ENCODE results near the gene DEGS2. TPM values are rescaled to one million over a fixed set of nuclear protein-coding genes. Genes with fewer than 3 reads are reported as not detected.

Gene DEGS2
- total and polyA plus RNA-seq, 2 experiments from 2014 or later = 0.63 to 2.2 TPM

DNA sequence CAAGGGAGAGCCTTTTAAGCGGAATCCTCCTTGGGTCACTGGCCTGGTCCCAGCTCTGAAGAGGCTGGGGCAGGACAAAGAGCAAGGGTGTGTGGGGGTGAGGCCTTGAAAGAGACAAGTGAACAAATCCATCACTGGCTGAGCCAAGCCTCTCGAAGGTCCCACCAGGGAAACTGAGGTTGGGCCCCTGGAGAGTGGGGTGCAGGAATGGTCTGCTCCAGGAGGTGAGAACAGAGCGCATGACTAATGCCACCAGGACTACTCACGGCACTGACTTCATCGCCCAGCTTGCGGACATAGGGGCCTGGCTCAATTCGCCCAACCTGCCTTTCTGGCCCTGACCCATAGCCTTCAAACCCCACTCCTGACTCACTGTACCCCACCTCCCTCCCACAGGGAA is 19.2 kb upstream of the DEGS2 start (continued):
- TF ChIP-seq, protein P1, sequence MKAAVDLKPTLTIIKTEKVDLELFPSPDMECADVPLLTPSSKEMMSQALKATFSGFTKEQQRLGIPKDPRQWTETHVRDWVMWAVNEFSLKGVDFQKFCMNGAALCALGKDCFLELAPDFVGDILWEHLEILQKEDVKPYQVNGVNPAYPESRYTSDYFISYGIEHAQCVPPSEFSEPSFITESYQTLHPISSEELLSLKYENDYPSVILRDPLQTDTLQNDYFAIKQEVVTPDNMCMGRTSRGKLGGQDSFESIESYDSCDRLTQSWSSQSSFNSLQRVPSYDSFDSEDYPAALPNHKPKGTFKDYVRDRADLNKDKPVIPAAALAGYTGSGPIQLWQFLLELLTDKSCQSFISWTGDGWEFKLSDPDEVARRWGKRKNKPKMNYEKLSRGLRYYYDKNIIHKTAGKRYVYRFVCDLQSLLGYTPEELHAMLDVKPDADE (IDR thresholded peaks at IDR 0.05) = no peak
- TF ChIP-seq, protein P2, sequence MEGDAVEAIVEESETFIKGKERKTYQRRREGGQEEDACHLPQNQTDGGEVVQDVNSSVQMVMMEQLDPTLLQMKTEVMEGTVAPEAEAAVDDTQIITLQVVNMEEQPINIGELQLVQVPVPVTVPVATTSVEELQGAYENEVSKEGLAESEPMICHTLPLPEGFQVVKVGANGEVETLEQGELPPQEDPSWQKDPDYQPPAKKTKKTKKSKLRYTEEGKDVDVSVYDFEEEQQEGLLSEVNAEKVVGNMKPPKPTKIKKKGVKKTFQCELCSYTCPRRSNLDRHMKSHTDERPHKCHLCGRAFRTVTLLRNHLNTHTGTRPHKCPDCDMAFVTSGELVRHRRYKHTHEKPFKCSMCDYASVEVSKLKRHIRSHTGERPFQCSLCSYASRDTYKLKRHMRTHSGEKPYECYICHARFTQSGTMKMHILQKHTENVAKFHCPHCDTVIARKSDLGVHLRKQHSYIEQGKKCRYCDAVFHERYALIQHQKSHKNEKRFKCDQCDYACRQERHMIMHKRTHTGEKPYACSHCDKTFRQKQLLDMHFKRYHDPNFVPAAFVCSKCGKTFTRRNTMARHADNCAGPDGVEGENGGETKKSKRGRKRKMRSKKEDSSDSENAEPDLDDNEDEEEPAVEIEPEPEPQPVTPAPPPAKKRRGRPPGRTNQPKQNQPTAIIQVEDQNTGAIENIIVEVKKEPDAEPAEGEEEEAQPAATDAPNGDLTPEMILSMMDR (conservative IDR thresholded peaks at IDR 0.05; ENCODE audit: low read depth in 2 of 2) = no peak
- TF ChIP-seq NANOG (IDR thresholded peaks at IDR 0.05; ENCODE audit: borderline replicate concordance) = no peak
- no peak for TF ChIP-seq ZNF331 (CRISPR knock-in tag; IDR thresholded peaks at IDR 0.05; ENCODE audit: low read depth)
- no peak for TF ChIP-seq EZH2 (IDR thresholded peaks at IDR 0.05; ENCODE audit: low read depth, unreplicated experiment)
- no peak for TF ChIP-seq POLR2AphosphoS5 (IDR thresholded peaks at IDR 0.05; ENCODE audit: low read depth)
- TF ChIP-seq JUNB (IDR thresholded peaks at IDR 0.05; ENCODE audit: unreplicated experiment) = no peak

DNA sequence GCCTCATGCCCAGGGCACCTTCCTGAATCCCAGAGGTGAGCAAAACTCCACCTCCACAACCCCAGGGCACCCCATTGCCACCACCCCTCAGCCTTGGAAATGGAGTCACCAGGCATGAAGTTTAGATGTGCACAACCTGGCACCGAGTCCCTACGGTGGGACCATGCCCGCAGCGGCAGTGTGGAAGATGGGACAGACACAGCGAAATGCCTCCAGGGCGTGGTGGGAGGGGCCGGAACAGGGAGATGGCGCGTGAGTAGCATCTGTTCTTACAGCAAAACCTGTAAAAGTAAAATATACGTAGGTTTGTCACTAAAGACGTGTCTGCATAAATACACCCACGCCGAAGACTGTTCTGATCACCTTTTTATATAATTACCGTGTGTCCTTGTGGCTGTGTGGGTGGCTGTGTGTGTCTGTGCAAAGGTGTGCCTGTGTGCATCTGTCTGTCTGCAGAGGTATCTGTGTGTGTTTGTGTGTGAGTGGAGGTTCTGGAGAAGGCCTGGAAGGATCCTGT is 17.4 kb upstream of the DEGS2 start:
- H3K36me3 Mint-ChIP-seq (ENCODE audit: low read depth) = peaks cover 3% of the 10 kb centered on the region; the same call in 1 of the 3 replicates
- H2AFZ ChIP-seq = peak overlapping the region; percentile 28; the same call in 1 of the 2 replicates
- H3K36me3 ChIP-seq (ENCODE audit: insufficient read depth) = no peaks in the 10 kb centered on the region
- peaks cover 3% of the 10 kb centered on the region for H3K9me3 Mint-ChIP-seq
- H3F3A ChIP-seq (replicated peaks; ENCODE audit: low read depth) = no peaks in the 10 kb centered on the region
- no peaks in the 10 kb centered on the region for H3K79me2 ChIP-seq (replicated peaks; ENCODE audit: insufficient read depth)
- H4K20me1 ChIP-seq (replicated peaks; ENCODE audit: insufficient read depth) = no peaks in the 10 kb centered on the region
- H3K27ac Mint-ChIP-seq = no peak overlapping the region
- H3K4me2 ChIP-seq = no peak overlapping the region
- H3K4me1 ChIP-seq (ENCODE audit: insufficient read depth) = no peaks in the 10 kb centered on the region
- no peak overlapping the region for H3K4me3 ChIP-seq
- no peaks in the 10 kb centered on the region for H3K4me1 Mint-ChIP-seq
- peaks cover 12% of the 10 kb centered on the region for H3K27me3 Mint-ChIP-seq (ENCODE audit: insufficient read depth, low read depth, poor library complexity)
- H3K27me3 ChIP-seq (ENCODE audit: insufficient read depth) = no peaks in the 10 kb centered on the region
- ATAC-seq (no peak), DNase-seq (ENCODE audit: low spot score) (no peak)
- H3K9me2 ChIP-seq (ENCODE audit: insufficient read depth) = no peaks in the 10 kb centered on the region
- no peak overlapping the region for H3K4me3 Mint-ChIP-seq
- no peak overlapping the region for H3K27ac ChIP-seq (ENCODE audit: low read depth)
- TF ChIP-seq STAT1 (IDR thresholded peaks at IDR 0.05; ENCODE audit: unreplicated experiment) = no peak
- TF ChIP-seq, protein P1 (IDR thresholded peaks at IDR 0.05) = no peak
- TF ChIP-seq EZH2phosphoT487 (IDR thresholded peaks at IDR 0.05; ENCODE audit: unreplicated experiment) = no peak
- TF ChIP-seq, protein P3, sequence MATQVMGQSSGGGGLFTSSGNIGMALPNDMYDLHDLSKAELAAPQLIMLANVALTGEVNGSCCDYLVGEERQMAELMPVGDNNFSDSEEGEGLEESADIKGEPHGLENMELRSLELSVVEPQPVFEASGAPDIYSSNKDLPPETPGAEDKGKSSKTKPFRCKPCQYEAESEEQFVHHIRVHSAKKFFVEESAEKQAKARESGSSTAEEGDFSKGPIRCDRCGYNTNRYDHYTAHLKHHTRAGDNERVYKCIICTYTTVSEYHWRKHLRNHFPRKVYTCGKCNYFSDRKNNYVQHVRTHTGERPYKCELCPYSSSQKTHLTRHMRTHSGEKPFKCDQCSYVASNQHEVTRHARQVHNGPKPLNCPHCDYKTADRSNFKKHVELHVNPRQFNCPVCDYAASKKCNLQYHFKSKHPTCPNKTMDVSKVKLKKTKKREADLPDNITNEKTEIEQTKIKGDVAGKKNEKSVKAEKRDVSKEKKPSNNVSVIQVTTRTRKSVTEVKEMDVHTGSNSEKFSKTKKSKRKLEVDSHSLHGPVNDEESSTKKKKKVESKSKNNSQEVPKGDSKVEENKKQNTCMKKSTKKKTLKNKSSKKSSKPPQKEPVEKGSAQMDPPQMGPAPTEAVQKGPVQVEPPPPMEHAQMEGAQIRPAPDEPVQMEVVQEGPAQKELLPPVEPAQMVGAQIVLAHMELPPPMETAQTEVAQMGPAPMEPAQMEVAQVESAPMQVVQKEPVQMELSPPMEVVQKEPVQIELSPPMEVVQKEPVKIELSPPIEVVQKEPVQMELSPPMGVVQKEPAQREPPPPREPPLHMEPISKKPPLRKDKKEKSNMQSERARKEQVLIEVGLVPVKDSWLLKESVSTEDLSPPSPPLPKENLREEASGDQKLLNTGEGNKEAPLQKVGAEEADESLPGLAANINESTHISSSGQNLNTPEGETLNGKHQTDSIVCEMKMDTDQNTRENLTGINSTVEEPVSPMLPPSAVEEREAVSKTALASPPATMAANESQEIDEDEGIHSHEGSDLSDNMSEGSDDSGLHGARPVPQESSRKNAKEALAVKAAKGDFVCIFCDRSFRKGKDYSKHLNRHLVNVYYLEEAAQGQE (IDR thresholded peaks at IDR 0.05; ENCODE audit: unreplicated experiment) = no peak
- TF ChIP-seq, protein P4, sequence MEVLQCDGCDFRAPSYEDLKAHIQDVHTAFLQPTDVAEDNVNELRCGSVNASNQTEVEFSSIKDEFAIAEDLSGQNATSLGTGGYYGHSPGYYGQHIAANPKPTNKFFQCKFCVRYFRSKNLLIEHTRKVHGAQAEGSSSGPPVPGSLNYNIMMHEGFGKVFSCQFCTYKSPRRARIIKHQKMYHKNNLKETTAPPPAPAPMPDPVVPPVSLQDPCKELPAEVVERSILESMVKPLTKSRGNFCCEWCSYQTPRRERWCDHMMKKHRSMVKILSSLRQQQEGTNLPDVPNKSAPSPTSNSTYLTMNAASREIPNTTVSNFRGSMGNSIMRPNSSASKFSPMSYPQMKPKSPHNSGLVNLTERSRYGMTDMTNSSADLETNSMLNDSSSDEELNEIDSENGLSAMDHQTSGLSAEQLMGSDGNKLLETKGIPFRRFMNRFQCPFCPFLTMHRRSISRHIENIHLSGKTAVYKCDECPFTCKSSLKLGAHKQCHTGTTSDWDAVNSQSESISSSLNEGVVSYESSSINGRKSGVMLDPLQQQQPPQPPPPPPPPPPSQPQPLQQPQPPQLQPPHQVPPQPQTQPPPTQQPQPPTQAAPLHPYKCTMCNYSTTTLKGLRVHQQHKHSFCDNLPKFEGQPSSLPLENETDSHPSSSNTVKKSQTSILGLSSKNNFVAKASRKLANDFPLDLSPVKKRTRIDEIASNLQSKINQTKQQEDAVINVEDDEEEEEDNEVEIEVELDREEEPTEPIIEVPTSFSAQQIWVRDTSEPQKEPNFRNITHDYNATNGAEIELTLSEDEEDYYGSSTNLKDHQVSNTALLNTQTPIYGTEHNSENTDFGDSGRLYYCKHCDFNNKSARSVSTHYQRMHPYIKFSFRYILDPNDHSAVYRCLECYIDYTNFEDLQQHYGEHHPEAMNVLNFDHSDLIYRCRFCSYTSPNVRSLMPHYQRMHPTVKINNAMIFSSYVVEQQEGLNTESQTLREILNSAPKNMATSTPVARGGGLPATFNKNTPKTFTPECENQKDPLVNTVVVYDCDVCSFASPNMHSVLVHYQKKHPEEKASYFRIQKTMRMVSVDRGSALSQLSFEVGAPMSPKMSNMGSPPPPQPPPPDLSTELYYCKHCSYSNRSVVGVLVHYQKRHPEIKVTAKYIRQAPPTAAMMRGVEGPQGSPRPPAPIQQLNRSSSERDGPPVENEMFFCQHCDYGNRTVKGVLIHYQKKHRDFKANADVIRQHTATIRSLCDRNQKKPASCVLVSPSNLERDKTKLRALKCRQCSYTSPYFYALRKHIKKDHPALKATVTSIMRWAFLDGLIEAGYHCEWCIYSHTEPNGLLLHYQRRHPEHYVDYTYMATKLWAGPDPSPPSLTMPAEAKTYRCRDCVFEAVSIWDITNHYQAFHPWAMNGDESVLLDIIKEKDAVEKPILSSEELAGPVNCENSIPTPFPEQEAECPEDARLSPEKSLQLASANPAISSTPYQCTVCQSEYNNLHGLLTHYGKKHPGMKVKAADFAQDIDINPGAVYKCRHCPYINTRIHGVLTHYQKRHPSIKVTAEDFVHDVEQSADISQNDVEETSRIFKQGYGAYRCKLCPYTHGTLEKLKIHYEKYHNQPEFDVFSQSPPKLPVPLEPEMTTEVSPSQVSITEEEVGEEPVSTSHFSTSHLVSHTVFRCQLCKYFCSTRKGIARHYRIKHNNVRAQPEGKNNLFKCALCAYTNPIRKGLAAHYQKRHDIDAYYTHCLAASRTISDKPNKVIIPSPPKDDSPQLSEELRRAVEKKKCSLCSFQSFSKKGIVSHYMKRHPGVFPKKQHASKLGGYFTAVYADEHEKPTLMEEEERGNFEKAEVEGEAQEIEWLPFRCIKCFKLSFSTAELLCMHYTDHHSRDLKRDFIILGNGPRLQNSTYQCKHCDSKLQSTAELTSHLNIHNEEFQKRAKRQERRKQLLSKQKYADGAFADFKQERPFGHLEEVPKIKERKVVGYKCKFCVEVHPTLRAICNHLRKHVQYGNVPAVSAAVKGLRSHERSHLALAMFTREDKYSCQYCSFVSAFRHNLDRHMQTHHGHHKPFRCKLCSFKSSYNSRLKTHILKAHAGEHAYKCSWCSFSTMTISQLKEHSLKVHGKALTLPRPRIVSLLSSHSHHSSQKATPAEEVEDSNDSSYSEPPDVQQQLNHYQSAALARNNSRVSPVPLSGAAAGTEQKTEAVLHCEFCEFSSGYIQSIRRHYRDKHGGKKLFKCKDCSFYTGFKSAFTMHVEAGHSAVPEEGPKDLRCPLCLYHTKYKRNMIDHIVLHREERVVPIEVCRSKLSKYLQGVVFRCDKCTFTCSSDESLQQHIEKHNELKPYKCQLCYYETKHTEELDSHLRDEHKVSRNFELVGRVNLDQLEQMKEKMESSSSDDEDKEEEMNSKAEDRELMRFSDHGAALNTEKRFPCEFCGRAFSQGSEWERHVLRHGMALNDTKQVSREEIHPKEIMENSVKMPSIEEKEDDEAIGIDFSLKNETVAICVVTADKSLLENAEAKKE (CRISPR knock-in tag; IDR thresholded peaks at IDR 0.05) = no peak
- TF ChIP-seq CREB1 (CRISPR knock-in tag; IDR thresholded peaks at IDR 0.05; ENCODE audit: low read depth) = no peak
